Measurements from ENCODE around the gene EIF2S3. TPM values are rescaled to one million over a fixed set of nuclear protein-coding genes. Genes with fewer than 3 reads are reported as not detected.

Gene EIF2S3
- 100 to 1,000 TPM; 137 to 153 (median 145) TPM for total RNA-seq (2021; fragmentation: NEBNext Ultra II Directional; extraction: Animal tissue kit (Norgen Biotek cat#: 25700))
- long read RNA-seq, transcript EIF2S3-201 (12 exons, 2,858 nt) = major isoform, 144 of 224 reads
- long read RNA-seq, partial matches to known transcripts = 16 of 224 reads
- long read RNA-seq, other reads (novel, unspliced or antisense) = 64 of 224 reads

GRCh38 chrX:24054182-24055042 is at the start of gene EIF2S3:
TSS of gene EIF2S3 (plus strand) at chrX:24054956. CDS start at chrX:24054969, 13 bp downstream.
- no peaks in the 10 kb centered on the region for H3K9me3 Mint-ChIP-seq
- no peak within 1 kb of the TSS for H3K27ac Mint-ChIP-seq
- H3K4me1 Mint-ChIP-seq (ENCODE audit: low read depth) = peaks cover 4% of the 10 kb centered on the region; the same call in 1 of the 2 replicates

GRCh38 chrX:24005028-24005427 is 49.7 kb upstream of the EIF2S3 start:
- DNase-seq = no peak
- no peaks in the 10 kb centered on the region for H3K9me3 Mint-ChIP-seq
- H3K36me3 Mint-ChIP-seq (ENCODE audit: low read depth) = peaks cover 11% of the 10 kb centered on the region
- H3K27me3 Mint-ChIP-seq (ENCODE audit: insufficient read depth) = no peaks in the 10 kb centered on the region; the same call in 1 of the 2 replicates
- H3K4me1 Mint-ChIP-seq (ENCODE audit: low read depth) = peaks cover 7% of the 10 kb centered on the region; the same call in 1 of the 2 replicates
- H3K27ac Mint-ChIP-seq = no peak overlapping the region
- H3K4me3 Mint-ChIP-seq = no peak overlapping the region
- no peak for TF ChIP-seq CTCF (IDR thresholded peaks at IDR 0.05)

More at GRCh38 chrX:24054182-24055042, at the start of gene EIF2S3:
- peak; percentile 82 for TF ChIP-seq CTCF (IDR thresholded peaks at IDR 0.05)
- peak; percentile 85 for DNase-seq
- no peaks in the 10 kb centered on the region for H3K27me3 Mint-ChIP-seq (ENCODE audit: insufficient read depth)
- no peak within 1 kb of the TSS for H3K4me3 Mint-ChIP-seq
- H3K36me3 Mint-ChIP-seq (ENCODE audit: low read depth) = no peaks in the 10 kb centered on the region

GRCh38 chrX:24005867-24006266 is 48.9 kb upstream of the EIF2S3 start:
- H3K36me3 Mint-ChIP-seq (ENCODE audit: low read depth) = peaks cover 14% of the 10 kb centered on the region
- no peak overlapping the region for H3K4me3 Mint-ChIP-seq
- TF ChIP-seq CTCF (IDR thresholded peaks at IDR 0.05) = no peak
- no peak overlapping the region for H3K27ac Mint-ChIP-seq
- no peak for DNase-seq
- H3K27me3 Mint-ChIP-seq (ENCODE audit: insufficient read depth) = no peaks in the 10 kb centered on the region; the same call in 1 of the 2 replicates
- H3K9me3 Mint-ChIP-seq = no peaks in the 10 kb centered on the region
- peaks cover 7% of the 10 kb centered on the region; the same call in 1 of the 2 replicates for H3K4me1 Mint-ChIP-seq (ENCODE audit: low read depth)

- no peaks in the 10 kb centered on the region; the same call in none of the 2 replicates for H3K27me3 Mint-ChIP-seq (ENCODE audit: insufficient read depth)
- H3K4me1 Mint-ChIP-seq (ENCODE audit: low read depth) = peaks cover 14% of the 10 kb centered on the region
- no peak for TF ChIP-seq CTCF (IDR thresholded peaks at IDR 0.05)
- peaks cover 6% of the 10 kb centered on the region for H3K36me3 Mint-ChIP-seq (ENCODE audit: low read depth)
- no peak overlapping the region for H3K4me3 Mint-ChIP-seq
- no peak for DNase-seq
- H3K27ac Mint-ChIP-seq = no peak overlapping the region
- H3K9me3 Mint-ChIP-seq = no peaks in the 10 kb centered on the region
These were observed 42.5 kb upstream of the EIF2S3 start for GRCh38 chrX:24012266-24012665.

- no peaks in the 10 kb centered on the region; the same call in 1 of the 2 replicates for H3K27me3 Mint-ChIP-seq (ENCODE audit: insufficient read depth)
- H3K4me1 Mint-ChIP-seq (ENCODE audit: low read depth) = peaks cover 7% of the 10 kb centered on the region
- H3K9me3 Mint-ChIP-seq = no peaks in the 10 kb centered on the region
- no peak overlapping the region for H3K4me3 Mint-ChIP-seq
- no peak for TF ChIP-seq CTCF (IDR thresholded peaks at IDR 0.05)
- DNase-seq = no peak
- H3K27ac Mint-ChIP-seq = no peak overlapping the region
- H3K36me3 Mint-ChIP-seq (ENCODE audit: low read depth) = peaks cover 6% of the 10 kb centered on the region
These were observed 40.3 kb upstream of the EIF2S3 start for GRCh38 chrX:24014388-24015018.
